Keratinocyte (primary cell): ENCODE data around the gene ZNF653.
"Not testable (repeated sequence)": the region's sequence is repeated elsewhere in the genome, so short reads cannot be mapped to it uniquely, and the experiment has no call there.

Experiments
- CTCF ChIP-seq, 3 experiments: IDR thresholded peaks in 1 of 3; conservative IDR thresholded peaks in 1 of 3; optimal IDR thresholded peaks in 1 of 3; 2 replicates in 2 of 3; 3 replicates in 1 of 3; pipeline versions ENCODE3 to v1.5.1; 2011; ENCODE audit warnings: low read length in 3 of 3, mild to moderate bottlenecking in 3 of 3, moderate library complexity in 2 of 3, control low read depth in 1 of 3, inconsistent platforms in 1 of 3; ENCODE audit not compliant: insufficient read depth in 2 of 3; ENCODE audit errors: extremely low read depth in 1 of 3
- EZH2 ChIP-seq: IDR thresholded peaks from one replicate; pipeline ENCODE4 v1.6.1; 2012; ENCODE audit warnings: inconsistent platforms, mild to moderate bottlenecking, low read length, moderate library complexity

- TF ChIP-seq CTCF (optimal IDR thresholded peaks at IDR 0.05 in 1 of 3, IDR thresholded peaks at IDR 0.05 in 1 of 3, conservative IDR thresholded peaks at IDR 0.05 in 1 of 3; ENCODE audit: extremely low read depth in 1 of 3, insufficient read depth in 2 of 3, low read length in 3 of 3); EZH2: not testable (repeated sequence)
Measured at GRCh38 chr19:11433526-11433925, 72.1 kb downstream of the ZNF653 start.
